ENCODE measurements around the gene AOPEP.

Gene AOPEP

DNA sequence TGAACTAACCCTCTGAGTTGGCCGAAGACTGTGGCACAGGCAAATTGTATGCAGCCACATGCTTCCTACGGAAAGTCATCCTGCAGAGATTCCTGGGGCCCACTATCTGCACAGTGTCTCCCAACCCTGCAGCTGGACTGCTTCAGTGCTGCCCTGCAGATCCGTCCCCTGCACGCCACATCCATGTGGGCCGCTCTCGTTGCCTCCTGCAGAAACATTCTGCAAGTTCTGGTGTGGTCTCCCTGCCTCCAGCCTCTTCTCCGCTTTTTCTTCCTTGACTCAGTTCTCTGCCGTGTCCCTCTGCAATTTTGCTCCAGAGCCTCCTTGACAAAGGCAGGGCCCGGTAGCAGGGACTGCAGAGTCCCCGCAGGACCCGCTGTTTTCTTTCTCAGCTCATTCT lies 249.0 kb downstream of the AOPEP start:
- no peak for DNase-seq

DNA sequence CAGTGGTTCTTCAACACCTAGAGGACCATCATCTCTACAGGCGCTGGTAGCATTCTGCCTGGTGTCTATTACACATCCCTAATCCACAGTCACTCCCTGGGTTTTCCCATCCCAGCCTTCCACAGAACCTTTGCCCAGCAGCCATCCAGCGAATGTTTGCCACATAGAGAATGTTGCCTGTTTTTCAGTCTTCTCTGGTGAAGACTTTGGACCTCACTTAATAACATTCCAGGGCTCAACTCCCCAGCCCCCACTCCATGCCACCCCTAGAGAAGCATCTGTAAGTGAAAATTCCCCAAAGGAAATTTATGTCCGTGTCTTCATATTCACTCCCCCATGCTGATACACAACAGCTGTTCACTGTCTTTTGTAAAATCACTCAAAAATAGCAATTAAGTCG lies 249.6 kb downstream of the AOPEP start:
- DNase-seq: no peak

DNA sequence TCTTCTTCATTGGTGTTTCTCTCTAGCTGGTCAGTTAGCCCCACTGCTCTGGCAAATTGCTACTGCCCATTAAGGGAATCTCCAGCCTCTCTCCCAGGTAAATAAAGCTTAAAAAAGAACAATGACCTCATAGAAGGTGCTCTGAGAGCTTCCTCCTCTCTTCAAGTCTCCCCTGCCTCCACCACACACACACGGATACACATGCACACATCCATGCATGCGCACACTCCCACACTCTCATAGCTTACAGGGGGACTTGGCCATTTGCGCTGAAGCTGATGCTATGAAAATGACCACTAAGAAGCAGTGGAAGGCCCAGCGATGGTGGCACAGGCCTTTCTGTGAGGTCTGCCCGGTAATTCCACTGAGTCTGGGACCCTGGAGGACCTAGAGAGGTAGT lies 250.9 kb downstream of the AOPEP start:
- DNase-seq: no peak

DNA sequence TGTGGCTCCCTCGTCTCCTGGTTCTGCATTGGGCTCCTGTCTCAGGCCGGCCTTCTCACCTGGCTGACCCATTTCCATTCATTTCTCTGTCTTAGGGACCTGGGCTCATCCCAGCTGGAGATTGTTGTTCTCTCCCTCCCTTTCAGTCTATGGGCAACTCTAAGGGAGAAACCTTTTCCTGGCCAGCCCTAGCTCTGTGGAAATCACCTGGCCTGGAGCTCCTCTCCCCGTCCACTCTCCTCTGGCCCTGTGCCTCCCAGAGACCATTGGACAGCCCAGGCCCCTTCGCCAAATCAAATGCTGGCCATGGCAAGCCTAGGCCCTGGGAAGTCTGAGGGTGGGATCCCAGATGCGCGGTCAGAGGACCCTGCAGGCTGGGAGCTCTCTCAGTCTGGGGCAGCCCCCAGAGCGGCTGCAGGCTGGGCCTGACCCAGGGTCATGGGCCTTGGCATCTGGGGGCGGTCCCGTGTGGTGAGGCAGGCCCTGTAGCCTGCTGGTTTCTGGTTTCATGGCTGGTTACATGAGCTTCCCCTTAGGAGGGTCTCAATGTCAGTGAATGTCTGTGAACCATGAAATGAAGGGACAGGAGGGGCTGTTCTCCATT lies 253.5 kb downstream of the AOPEP start:
- no peak for DNase-seq

DNA sequence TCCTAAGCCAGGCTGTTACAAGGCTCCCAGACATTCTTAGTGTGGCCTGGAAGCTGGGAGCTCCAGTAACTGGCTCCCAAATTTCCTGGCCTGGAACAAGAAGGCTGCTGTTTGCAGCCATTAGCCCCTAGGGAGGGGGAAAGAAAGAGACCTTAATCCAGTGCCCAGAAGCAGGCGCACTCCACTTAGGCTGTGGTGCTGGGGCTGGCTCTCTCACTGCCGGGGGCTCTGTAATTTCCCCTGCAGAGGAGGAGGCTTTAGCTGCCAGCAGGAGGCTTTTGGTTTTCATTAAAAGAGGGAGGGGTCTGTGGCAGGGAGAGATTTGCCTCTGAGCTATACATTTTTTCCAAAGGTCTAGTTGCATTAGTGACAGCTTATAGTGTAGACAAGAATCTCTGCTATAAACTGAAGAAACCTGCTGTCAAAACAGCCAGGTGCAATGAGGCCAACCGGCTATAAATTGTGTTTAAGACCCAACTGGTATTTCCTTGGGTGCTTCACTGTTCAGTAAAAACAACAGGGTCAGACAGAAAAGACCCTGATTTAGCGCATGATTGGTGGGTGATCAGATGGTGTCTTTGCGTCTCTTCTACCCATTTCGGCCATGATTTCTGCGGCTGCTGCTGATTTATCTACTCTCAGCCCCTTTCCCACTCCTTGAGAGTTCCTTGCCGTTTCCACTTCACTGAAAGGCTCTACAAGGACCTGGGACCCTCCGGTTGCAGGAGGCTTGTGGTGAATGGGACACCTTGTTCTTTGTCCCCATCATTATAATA lies 254.6 kb downstream of the AOPEP start:
- DNase-seq: no peak

DNA sequence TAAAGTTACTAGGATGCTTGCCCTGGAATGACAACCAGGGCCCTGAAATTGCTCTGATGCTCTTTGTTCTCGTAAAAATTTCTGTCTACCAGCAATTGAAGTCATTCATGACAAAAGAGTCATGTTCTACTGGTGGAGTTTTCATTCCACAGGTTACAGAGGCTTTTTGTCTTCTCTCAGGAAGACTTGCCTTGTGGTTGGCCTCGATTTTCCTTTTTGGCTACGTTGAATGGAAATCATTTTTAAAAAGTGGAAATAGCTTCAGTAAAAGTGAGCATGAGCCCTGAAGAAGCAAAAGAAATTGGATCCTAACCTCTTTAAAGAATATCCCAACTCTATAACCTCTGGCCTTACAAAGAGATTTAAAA lies 255.2 kb downstream of the AOPEP start:
- DNase-seq: no peak

DNA sequence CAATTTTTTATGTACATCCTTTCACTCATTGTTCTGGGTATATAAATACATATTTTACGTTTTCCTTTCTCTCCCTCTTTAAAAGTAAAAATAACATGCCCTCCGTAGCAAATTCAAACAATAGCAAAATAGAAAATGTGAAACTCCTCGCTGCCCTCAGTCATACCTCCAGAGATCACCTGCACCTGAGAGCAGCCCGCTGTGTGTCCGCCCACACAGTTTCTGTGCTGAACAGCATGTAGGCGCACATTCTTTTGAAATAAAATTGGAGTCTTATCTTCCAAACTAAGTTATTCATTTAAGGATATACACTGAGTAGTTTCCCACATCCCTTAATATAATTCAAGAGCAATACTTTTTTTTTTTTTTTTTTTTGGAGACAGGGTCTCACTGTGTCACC lies 255.7 kb downstream of the AOPEP start:
- no peak for DNase-seq

DNA sequence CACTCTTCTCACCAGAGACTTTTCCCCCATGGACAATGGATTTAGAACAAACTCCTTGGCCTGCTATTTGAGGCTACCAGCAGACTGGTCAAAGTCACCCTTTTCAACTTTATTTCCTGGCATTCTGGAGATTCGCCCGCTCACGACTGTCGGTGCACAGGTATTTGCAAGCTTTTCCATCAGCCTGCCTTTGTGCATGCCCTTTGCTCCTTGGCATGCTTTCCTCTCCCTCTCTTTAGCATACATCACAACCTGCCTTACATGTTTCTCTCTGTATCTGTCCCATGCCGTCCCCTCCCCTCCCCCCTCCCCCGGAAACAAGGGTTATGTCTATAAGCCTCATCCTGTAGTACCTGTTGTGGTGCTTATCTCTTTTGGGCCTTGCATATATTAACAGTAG lies 257.1 kb downstream of the AOPEP start:
- no peak for DNase-seq

DNA sequence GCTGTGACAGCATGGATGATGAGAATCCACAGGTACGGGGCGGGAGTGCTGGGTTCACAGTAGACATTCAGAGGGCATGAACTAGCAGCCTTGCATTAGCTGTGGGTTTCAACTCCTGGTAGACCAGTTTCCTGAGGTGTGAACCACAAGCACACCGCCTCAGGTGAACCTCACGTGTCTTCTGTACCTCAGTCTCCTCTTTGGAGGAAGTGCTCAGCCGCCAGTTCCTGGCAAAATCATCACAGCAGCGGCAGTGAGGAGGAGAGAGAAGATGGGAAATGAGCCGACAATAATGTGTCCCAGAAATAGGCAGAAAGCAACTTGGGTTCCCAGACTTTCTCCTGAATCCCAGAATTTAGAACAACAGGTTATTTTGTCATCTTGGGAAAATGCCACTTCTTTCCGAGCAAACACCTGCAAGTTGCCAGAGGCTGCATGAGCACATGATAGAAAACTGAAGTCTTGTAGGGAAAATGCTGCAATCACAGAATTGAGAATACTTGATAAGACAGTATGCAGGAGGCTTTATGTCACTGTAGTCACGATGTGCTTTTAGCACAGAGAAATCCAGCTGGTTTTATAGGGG lies 258.5 kb downstream of the AOPEP start:
- DNase-seq: no peak

DNA sequence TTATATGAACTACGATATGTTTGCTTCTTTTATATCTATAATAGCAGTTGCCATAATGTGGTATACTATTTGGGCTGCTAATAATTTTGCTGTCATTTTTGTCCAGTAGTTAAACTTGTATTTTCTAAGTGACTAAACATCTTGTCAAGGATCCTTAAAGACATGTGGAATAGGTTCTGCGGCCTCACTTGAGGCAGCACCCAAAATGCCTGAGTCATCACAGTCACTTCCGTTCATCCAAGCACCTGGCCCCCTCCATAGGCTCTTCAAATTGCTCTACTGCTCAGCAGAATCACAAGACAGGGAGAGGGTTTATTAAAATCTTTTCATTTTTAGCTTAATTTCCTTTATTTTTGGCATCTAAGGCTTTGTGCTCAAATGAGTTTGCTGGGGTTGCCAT lies 259.1 kb downstream of the AOPEP start:
- no peak for DNase-seq

DNA sequence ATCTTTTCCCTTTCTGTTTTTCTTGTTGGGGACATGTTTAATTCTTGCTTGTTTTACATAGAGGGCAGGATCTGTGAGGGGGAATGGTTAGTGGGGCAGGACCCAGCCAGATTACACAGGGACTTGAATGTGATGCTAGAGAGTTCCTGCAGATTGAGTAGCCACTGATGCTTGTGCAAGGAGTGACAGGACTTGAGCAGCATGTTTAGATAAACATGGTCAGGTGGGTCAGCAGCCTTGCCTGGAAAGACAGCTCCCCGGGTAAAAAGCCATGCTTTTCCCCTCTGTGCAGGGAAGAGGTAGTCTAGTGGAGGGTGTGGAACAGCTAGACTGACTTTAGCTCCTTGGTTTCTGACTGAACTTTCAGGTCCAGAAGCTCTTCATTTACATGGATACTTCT lies 261.2 kb downstream of the AOPEP start:
- no peak for DNase-seq

DNA sequence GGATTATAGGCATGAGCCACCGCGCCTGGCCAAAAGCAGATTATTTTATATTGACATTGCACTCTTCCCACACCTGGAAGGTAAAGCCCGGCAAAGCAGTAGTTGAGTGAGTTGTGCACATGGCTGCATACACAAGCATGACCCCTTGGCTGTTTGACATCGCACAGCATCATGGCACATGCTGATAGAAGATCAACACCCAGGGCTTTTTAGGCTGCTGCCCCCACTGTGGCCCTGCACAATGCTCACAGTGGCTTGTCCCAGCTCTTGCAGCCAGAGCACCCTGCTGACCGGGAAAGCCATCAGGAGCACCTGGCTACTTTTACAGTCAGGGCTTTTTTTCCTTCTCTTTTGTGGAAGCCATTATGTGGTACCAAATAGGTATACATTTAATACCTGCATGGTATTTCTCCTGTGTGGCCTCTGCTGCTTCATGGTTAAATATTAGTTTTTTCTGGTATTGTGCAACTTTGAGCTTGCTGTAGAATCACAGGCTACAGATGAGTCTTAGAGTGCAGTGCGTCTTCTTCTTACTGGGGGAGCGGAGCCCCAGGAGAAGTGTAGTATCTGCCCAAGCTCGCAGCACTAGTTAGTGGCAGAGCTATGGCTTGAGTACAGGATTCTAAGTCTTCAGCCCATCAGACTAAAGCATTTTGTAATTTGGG lies 264.5 kb downstream of the AOPEP start:
- DNase-seq: no peak

DNA sequence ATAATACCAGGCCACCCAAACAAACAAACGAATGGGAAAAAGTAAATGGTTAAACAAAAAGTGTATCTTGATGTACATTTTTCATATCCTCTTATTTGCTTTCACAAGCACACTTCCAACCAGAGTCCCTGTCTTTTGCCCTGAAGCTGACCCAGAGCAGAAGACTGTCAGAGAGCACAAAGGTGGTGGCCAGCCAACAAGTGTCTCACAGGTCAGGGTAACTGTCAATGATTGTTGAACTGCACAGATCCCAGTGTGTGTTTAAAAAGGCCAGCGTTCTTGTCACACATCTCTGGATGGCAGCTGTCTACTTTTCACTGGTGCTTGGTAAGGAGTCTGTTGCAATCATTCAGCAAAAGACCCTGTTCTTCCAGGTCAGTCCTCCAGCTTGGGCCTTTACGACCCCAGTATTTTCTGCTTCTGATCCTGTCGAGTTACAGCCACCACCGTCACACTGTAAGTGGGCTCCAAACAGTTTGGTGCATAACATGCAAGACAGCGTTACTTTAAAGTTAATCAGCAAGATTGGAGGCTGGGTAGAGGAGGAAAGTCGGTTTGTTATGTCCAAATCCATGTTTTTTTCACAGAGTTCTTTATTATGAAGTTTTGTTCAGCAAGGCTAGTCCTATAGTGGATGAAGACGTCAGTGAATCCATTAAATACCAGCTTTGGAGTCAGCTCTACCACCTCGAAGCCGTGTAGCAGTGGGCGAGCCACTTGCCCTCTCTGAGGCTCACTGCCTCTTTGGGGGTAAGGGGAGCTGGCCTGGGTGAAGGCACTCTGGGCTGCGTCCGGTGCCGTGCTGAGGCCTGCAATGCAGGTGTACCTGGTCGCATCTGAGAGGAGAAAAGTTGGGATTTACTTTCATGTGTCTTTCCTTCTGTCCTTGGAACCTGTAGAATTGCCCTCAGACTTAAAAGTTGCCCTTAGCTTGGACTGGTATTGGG lies 265.7 kb downstream of the AOPEP start:
- DNase-seq: no peak

DNA sequence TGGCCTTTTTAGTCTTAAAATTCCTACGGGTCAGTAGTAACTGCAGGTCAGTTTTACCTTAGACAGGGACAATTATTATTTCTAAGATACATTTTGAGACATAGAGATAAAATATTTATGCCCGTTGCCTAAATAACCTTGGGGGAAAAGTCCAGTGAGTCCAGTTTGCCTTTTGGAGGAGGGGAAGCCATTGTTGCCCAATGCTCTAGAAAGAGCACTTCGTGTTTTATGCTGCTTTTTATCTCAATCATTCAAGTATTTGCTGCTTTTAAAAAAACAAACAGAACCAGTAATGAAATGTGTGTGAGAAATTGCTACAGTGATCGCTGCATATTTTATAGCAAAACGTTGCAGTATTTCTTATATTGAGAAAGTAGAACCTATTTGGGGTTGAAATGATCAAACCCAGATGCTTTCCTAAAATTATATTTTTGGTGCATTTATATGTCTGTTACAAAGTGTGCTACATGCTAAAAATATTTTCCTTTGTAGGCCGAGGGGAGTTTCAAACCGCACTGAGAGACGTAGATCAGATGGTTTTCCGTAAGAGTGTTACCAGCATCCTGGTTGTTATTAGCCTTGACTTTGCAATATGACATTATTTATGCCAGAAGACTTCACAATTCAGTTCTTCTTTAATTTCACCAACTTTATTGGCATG lies 266.8 kb downstream of the AOPEP start:
- DNase-seq: no peak

DNA sequence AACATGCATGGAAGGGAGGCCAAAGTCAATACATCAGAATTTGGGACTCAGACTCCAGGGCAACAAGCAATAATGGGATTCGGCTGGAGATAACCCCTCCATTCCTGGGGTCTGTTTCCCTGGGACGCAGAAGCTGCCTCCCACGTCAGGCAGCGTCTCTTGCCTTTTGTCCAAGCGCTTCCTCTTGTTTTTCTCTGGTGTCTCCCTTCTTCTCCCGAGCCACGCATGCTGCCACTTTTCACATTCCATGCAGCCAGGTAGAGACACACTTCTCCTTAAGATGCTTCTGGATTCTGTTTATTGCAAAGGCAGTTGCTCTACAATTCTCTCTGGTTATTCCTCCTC lies 267.3 kb downstream of the AOPEP start:
- no peak for DNase-seq

DNA sequence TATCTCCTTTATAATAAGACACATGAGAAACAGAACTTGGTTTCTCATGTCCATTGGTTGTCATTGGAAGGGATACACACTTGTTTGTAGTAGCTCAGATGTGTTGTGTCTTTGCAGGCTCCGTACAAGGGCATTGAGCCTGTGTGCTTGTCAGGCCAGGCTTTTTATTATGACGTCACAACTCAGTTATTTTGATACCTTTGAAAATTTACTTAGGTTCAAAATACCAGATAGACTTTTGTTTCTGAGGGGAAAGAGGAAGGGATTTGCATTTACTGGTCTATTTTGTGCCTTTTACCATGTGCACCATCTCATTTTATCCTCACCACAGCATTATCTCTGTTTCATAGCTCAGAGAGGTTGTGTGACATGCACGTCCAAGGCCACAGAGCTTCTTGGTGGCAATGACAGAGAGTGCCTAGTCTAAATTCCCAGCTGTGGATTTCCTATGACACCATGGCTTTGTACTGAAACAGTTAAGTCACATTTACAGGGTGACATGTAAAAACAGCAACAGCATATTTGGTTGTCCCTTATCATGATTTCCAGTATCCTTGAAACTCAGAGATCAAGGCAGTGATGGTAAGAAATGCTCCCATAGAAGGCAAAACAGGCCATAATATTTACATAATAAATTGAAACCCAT lies 268.7 kb downstream of the AOPEP start:
- no peak for DNase-seq

DNA sequence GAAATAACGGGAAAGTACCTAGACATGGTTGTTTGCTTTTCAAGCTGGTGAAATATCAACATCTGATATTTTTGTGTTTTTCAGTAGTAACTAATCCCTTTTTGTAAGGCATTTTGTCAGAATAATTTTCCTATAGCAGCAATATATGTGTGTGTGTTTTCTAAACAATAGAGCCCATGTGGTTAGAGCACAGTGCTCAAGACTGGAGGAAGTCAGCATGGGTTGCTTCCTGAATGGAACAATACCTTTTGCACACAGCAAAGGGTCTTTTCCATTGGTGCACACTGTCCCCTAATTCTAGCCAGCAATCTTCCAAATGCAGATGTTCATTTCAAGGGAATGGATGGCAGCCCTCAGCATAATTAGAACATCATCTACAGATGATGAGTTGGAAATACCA lies 270.1 kb downstream of the AOPEP start:
- no peak for DNase-seq

DNA sequence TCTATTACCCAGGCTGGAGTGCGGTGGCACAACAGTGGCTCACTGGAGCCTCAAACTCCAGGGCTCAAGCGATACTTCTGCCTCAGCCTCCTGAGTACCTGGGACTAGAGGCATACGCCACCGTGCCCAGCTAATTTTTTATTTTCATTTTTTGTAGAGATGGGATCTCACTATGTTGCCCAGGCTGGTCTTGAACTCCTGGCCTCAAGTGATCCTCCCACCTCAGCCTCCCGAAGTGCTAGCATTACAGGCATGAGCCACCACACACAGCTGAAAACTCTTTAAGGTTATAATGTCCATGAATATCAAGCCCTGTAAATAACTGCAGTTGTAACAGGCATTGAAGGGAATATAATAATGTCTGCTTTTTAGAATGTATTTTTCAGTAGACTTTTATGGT lies 271.2 kb downstream of the AOPEP start:
- no peak for DNase-seq

DNA sequence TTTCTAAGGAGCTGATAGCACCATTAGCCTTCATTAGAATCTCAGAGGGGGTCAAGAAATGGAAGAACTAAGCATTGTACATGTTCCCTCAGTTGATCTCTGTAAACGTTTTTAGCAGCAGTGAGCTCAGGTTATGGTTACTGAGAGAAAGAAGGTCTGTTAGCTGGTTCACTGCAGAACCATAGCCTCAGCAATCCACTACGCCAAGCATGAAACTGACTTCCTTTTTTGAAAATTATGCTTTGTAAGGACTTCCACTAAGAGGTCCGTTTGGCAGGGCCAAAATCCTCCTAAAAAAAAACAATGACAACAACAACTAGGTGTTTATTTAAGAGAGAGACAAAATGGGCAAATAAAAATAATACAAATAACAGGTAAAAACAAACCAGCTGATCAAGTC lies 273.3 kb downstream of the AOPEP start:
- no peak for DNase-seq

DNA sequence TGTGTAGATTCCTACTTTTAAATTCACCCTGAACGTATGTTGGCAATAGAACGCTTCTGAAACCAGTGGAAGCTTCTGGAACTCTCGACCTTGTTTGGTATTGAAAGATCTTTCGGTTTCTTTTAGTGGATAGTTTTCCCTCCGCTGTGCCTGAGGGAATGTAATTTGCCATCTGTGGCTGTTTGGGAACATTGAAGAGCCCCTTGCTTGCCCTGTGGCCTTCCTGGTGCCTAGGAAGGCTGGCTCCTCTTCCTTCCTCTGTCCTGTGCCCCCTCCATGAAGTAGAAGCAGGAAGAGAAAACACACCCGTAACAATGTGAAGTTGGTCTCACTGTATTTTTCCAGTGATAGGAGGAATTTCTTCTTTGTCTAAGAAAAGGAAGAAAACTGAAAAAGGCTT lies 274.3 kb downstream of the AOPEP start:
- no peak for DNase-seq

DNA sequence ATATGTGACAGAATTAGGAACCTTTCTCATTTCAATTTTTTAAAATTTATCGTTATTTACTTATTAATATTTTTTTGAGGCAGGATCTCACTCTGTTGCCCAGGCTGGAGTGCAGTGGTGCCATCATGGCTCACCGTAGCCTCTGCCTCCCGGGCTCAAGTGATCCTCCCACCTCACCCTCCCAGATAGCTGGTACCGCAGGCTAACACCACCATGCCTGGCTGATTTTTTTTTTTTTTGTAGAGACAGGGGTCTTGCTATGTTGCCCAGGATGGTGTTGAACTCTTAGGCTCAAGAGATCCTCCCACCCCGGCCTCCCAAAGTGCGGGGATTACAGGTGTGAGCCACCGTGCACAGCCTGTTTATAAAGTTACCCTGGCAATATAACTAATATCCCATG lies 275.2 kb downstream of the AOPEP start:
- no peak for DNase-seq

All from OCI-M1 (cell line).